ENCODE measurements around the gene TSN.

TSN gene

DNA sequence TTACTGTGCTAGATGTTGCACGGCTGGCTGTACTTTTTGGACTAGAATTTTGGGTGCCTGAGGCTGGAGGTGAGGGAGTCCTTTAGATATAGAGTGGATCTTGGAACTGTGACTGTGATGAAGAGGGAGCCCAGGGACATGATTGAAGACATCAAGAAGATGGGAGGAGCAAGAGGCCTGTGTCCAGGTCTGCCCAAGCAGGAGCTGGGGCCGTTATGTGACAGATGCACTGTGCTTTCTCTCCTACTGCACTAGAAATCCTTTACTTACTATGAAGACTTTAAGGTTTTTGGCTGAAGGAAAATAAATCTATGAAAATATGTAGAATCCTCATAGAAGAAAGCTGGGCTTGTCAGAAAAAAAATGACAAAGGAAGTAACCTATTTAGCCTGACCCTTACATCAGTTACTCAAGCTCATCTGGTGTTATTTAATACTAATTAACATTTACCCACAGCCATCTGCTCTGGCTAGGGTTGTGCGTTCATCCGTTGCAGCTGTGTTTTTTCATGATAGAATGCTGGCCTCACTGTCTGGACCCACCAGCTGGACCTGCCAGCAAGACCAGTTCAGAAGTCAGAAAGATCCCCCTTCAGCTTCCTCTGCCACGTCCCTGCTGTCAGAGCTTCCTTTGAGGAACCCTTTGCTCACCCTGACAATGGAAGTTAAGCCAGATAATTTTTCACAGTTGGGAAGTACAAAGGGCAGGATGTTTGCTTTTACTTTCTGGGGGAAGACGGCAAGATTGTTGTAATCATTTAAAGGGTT is 16.7 kb downstream of the TSN start:
- Histone ChIP-seq H3K4me3 (ENCODE audit: low read length) (no peak overlapping the region), H3K79me1 (ENCODE audit: low read length) (no peaks in the 10 kb centered on the region), H3K27me3 (ENCODE audit: insufficient read depth, low read length, poor library complexity) (no peaks in the 10 kb centered on the region), H3K18ac (ENCODE audit: low read length) (no peak overlapping the region), H3K36me3 (ENCODE audit: control insufficient read depth, insufficient read depth, low read length) (peaks cover 2% of the 10 kb centered on the region), H2BK120ac (ENCODE audit: low read depth, low read length) (no peak overlapping the region), H3K27ac (ENCODE audit: low read depth, low read length) (no peak overlapping the region), H3K4me1 (ENCODE audit: control insufficient read depth, low read depth, low read length) (no peaks in the 10 kb centered on the region), H3K4me2 (ENCODE audit: low read length) (no peak overlapping the region), H3K9ac (ENCODE audit: low read length) (no peak overlapping the region), H3K79me2 (ENCODE audit: control insufficient read depth, insufficient read depth, low read length) (no peaks in the 10 kb centered on the region), H2BK5ac (ENCODE audit: low read length) (no peak overlapping the region), H3K4ac (ENCODE audit: low read depth, low read length) (no peak overlapping the region), H4K8ac (ENCODE audit: low read depth, low read length) (no peak overlapping the region), H4K5ac (ENCODE audit: low read length) (no peak overlapping the region), H2BK15ac (replicated peaks; ENCODE audit: low read depth) (no peak overlapping the region), H2AK5ac (ENCODE audit: low read length) (no peak overlapping the region), H3K23ac (ENCODE audit: low read length) (no peak overlapping the region), H3K56ac (ENCODE audit: low read length) (no peak overlapping the region)
- DNase-seq = no peak
- WGBS (ENCODE audit: extremely low coverage, insufficient coverage, low lambda C conversion rate) = no CpG with 5 or more reads among the region's 6 CpGs

DNA sequence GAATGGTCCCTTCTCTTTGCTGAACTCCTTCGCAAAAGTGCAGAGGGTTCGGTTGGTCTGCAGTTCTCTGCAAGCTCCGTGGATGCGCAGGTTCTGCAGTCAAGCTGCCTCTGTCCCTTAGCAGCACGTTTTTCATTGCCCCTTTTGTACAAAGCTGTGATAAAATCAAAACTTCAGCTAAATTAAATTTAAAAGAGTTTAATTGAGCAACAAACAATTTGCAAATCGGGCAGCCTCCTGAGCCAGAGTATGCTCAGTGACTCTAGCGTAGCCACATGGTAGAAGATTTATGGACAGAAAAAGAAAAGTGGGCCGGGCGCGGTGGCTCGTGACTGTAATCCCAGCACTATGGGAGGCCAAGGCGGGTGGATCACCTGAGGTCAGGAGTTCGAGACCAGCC is 18.8 kb downstream of the TSN start:
- WGBS (ENCODE audit: extremely low coverage, insufficient coverage, low lambda C conversion rate) = no CpG with 5 or more reads among the region's 13 CpGs
- H2BK120ac ChIP-seq (ENCODE audit: low read depth, low read length) = no peak overlapping the region

DNA sequence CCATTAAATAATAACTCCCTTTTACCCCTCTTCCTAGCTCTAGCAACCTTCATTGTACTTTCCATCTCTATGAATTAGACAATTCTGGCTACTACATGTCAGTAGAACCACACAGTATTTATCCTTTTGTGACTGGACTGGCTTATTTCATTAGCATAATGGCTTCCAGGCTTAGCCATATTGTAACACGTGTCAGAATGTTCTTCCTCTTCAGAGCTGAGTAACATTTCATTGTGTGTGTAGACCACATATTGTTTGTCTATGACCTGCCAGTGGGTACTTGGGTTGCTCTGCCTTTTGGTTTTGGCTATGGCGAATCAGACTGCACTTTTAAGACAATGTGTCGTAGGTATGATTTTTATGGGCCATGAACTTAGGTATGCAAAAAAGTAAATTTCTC is 20.9 kb downstream of the TSN start:
- H4K8ac ChIP-seq (ENCODE audit: low read depth, low read length) = no peak overlapping the region
- H3K79me2 ChIP-seq (ENCODE audit: control insufficient read depth, insufficient read depth, low read length) = no peaks in the 10 kb centered on the region
- no CpG with 5 or more reads among the region's 3 CpGs for WGBS (ENCODE audit: extremely low coverage, insufficient coverage, low lambda C conversion rate)
- H3K4ac ChIP-seq (ENCODE audit: low read depth, low read length) = no peak overlapping the region
- no peaks in the 10 kb centered on the region for H3K79me1 ChIP-seq (ENCODE audit: low read length)
- no peak overlapping the region for H2AK5ac ChIP-seq (ENCODE audit: low read length)
- H3K4me3 ChIP-seq (ENCODE audit: low read length) = no peak overlapping the region
- H3K27me3 ChIP-seq (ENCODE audit: insufficient read depth, low read length, poor library complexity) = no peaks in the 10 kb centered on the region
- no peak overlapping the region for H4K5ac ChIP-seq (ENCODE audit: low read length)
- H2BK120ac ChIP-seq (ENCODE audit: low read depth, low read length) = no peak overlapping the region
- no peak for DNase-seq
- H3K23ac ChIP-seq (ENCODE audit: low read length) = no peak overlapping the region
- H2BK5ac ChIP-seq (ENCODE audit: low read length) = no peak overlapping the region
- no peak overlapping the region for H3K4me2 ChIP-seq (ENCODE audit: low read length)
- no peak overlapping the region for H3K18ac ChIP-seq (ENCODE audit: low read length)
- H3K4me1 ChIP-seq (ENCODE audit: control insufficient read depth, low read depth, low read length) = no peaks in the 10 kb centered on the region
- H3K27ac ChIP-seq (ENCODE audit: low read depth, low read length) = no peak overlapping the region
- no peaks in the 10 kb centered on the region for H3K36me3 ChIP-seq (ENCODE audit: control insufficient read depth, insufficient read depth, low read length)
- no peak overlapping the region for H2BK15ac ChIP-seq (replicated peaks; ENCODE audit: low read depth)
- H3K9ac ChIP-seq (ENCODE audit: low read length) = no peak overlapping the region
- no peak overlapping the region for H3K56ac ChIP-seq (ENCODE audit: low read length)

More for the DNA sequence above, 18.8 kb downstream of the TSN start:
- Histone ChIP-seq H3K18ac (ENCODE audit: low read length) (no peak overlapping the region), H3K4me3 (ENCODE audit: low read length) (no peak overlapping the region), H3K9ac (ENCODE audit: low read length) (no peak overlapping the region), H3K27ac (ENCODE audit: low read depth, low read length) (no peak overlapping the region), H3K79me2 (ENCODE audit: control insufficient read depth, insufficient read depth, low read length) (no peaks in the 10 kb centered on the region), H3K79me1 (ENCODE audit: low read length) (no peaks in the 10 kb centered on the region), H3K4me1 (ENCODE audit: control insufficient read depth, low read depth, low read length) (no peaks in the 10 kb centered on the region), H3K36me3 (ENCODE audit: control insufficient read depth, insufficient read depth, low read length) (no peaks in the 10 kb centered on the region), H4K5ac (ENCODE audit: low read length) (no peak overlapping the region), H2BK5ac (ENCODE audit: low read length) (no peak overlapping the region), H3K56ac (ENCODE audit: low read length) (no peak overlapping the region), H2BK15ac (replicated peaks; ENCODE audit: low read depth) (no peak overlapping the region), H3K4me2 (ENCODE audit: low read length) (no peak overlapping the region), H3K4ac (ENCODE audit: low read depth, low read length) (no peak overlapping the region), H2AK5ac (ENCODE audit: low read length) (no peak overlapping the region), H4K8ac (ENCODE audit: low read depth, low read length) (no peak overlapping the region), H3K23ac (ENCODE audit: low read length) (no peak overlapping the region), H3K27me3 (ENCODE audit: insufficient read depth, low read length, poor library complexity) (no peaks in the 10 kb centered on the region)
- DNase-seq = no peak

DNA sequence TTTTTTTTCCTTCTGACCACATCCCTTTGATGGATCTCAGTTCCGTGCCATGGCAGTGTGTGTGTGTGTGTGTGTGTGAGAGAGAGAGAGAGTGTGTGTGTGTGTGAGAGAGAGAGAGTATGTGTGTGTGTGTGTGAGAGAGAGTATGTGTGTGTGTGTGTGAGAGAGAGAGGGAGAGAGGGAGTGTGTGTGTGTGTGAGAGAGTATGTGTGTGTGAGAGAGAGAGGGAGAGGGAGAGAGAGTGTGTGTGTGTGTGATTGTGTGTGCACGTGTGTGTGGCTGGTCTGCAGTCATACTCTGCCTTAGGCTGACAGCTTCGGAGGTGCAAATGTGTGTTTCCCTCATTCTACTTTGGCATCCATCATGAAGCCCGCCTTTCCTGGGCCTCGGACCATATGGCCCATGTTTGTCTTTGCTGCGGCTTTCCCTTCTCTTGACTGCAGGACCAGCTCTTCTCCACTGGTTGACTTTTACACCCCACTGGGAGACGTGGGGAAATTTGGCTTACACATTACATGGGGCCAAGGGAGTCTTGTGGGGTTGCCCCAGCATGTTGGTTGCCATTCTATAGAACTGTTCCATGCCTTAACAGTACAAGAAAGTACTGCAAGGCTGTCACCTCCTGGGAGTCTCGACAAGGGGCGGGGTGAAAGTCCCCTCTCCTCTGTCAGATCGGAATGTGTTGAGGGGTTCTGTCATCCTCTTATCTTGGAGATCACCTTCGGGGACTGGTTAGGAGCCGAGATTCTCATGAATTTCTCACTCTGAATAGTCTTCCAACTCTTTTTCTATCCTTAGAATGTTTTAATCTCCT is 21.6 kb downstream of the TSN start:
- Histone ChIP-seq H3K79me2 (ENCODE audit: control insufficient read depth, insufficient read depth, low read length) (no peaks in the 10 kb centered on the region), H4K5ac (ENCODE audit: low read length) (no peak overlapping the region), H3K18ac (ENCODE audit: low read length) (no peak overlapping the region), H3K27me3 (ENCODE audit: insufficient read depth, low read length, poor library complexity) (no peaks in the 10 kb centered on the region), H3K36me3 (ENCODE audit: control insufficient read depth, insufficient read depth, low read length) (no peaks in the 10 kb centered on the region), H4K8ac (ENCODE audit: low read depth, low read length) (no peak overlapping the region), H3K9ac (ENCODE audit: low read length) (no peak overlapping the region), H3K27ac (ENCODE audit: low read depth, low read length) (no peak overlapping the region), H3K4me1 (ENCODE audit: control insufficient read depth, low read depth, low read length) (no peaks in the 10 kb centered on the region), H3K56ac (ENCODE audit: low read length) (no peak overlapping the region), H3K23ac (ENCODE audit: low read length) (no peak overlapping the region), H2BK15ac (replicated peaks; ENCODE audit: low read depth) (no peak overlapping the region), H2BK120ac (ENCODE audit: low read depth, low read length) (no peak overlapping the region), H3K4me3 (ENCODE audit: low read length) (no peak overlapping the region), H2AK5ac (ENCODE audit: low read length) (no peak overlapping the region), H3K4ac (ENCODE audit: low read depth, low read length) (no peak overlapping the region), H3K4me2 (ENCODE audit: low read length) (no peak overlapping the region), H2BK5ac (ENCODE audit: low read length) (no peak overlapping the region), H3K79me1 (ENCODE audit: low read length) (no peaks in the 10 kb centered on the region)
- peak; percentile 52 for DNase-seq
- WGBS (ENCODE audit: extremely low coverage, insufficient coverage, low lambda C conversion rate) = 100% methylated on average over 1 of the region's 12 CpGs

DNA sequence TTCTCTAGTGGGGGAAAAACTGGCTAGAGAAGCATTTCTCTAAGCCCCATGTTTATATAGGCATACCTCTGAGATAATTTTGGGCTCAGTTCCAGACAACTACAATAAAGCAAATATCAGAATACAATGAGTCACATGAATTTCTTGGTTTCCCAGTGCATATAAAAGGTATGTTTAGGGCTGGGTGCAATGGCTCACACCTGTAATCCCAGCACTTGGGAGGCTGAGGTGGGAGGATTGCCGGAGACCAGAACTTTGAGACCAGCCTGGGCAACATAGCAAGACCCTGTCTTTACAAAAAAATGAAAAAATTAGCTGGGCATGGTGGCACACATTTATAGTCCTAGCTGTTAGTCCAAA is 22.2 kb downstream of the TSN start:
- H2BK15ac ChIP-seq (replicated peaks; ENCODE audit: low read depth) = no peak overlapping the region
- no peak overlapping the region for H3K23ac ChIP-seq (ENCODE audit: low read length)
- H3K4me1 ChIP-seq (ENCODE audit: control insufficient read depth, low read depth, low read length) = no peaks in the 10 kb centered on the region
- no peak overlapping the region for H3K18ac ChIP-seq (ENCODE audit: low read length)
- H2BK5ac ChIP-seq (ENCODE audit: low read length) = no peak overlapping the region
- no peak overlapping the region for H4K5ac ChIP-seq (ENCODE audit: low read length)
- no peak overlapping the region for H3K27ac ChIP-seq (ENCODE audit: low read depth, low read length)
- no peak overlapping the region for H3K4me2 ChIP-seq (ENCODE audit: low read length)
- H3K4me3 ChIP-seq (ENCODE audit: low read length) = no peak overlapping the region
- no peaks in the 10 kb centered on the region for H3K36me3 ChIP-seq (ENCODE audit: control insufficient read depth, insufficient read depth, low read length)
- no peak overlapping the region for H3K4ac ChIP-seq (ENCODE audit: low read depth, low read length)
- H2BK120ac ChIP-seq (ENCODE audit: low read depth, low read length) = no peak overlapping the region
- no CpG with 5 or more reads among the region's 1 CpG for WGBS (ENCODE audit: extremely low coverage, insufficient coverage, low lambda C conversion rate)
- no peaks in the 10 kb centered on the region for H3K27me3 ChIP-seq (ENCODE audit: insufficient read depth, low read length, poor library complexity)
- DNase-seq = no peak
- H2AK5ac ChIP-seq (ENCODE audit: low read length) = no peak overlapping the region
- no peak overlapping the region for H3K9ac ChIP-seq (ENCODE audit: low read length)
- no peak overlapping the region for H3K56ac ChIP-seq (ENCODE audit: low read length)
- no peaks in the 10 kb centered on the region for H3K79me1 ChIP-seq (ENCODE audit: low read length)
- no peaks in the 10 kb centered on the region for H3K79me2 ChIP-seq (ENCODE audit: control insufficient read depth, insufficient read depth, low read length)
- H4K8ac ChIP-seq (ENCODE audit: low read depth, low read length) = no peak overlapping the region
